K562 (cell line): ENCODE data around the gene NAT8L. TPM values are rescaled to one million over a fixed set of nuclear protein-coding genes. Genes with fewer than 3 reads are reported as not detected.

ENCODE experiments used
- ATAC-seq: fragments of 200-7000 bp; cut with Tn5 transposase; 3 replicates; pipeline ENCODE4 v1.9.1; 2020; ENCODE audit warnings: moderate library complexity
- BruUV-seq: library from RNA; stranded (reverse); fragments of 400-500 nt; replicated peaks from 2 replicates; lab custom pipeline; 2021; lab: Mats Ljungman, UMichigan
- CTCF ChIA-PET: fragments of 300-600 bp; formaldehyde crosslinking; extraction: SDS; loops from one replicate; lab custom pipeline; 2021; ENCODE audit warnings: low intra/inter-chr PET ratio; lab: Yijun Ruan, JAX
- POLR2A ChIA-PET: fragments of 300-600, 350-650 bp; sonication (Branson Sonifier 250); formaldehyde crosslinking; extraction: SDS; loops from one replicate; lab custom pipeline; 2021; ENCODE audit warnings: antibody characterized with exemption, inconsistent platforms; lab: Yijun Ruan, JAX
- DNase-seq, 4 experiments: peaks; one replicate each; pipeline versions ENCODE4 v3.0.0 to v3.0.0-alpha.2; 2011 to 2018; ENCODE audit warnings: low spot score in 3 of 4, mixed read lengths in 3 of 4; ENCODE audit errors: extremely low read depth in 1 of 4
- FAIRE-seq: peaks from 2 replicates; lab custom pipeline; 2011; peaks lifted over from hg19 to GRCh38; lab: Jason Lieb, UNC
- H2AFZ ChIP-seq: 2 replicates; pipeline ENCODE4 v1.6.0; 2011; ENCODE audit warnings: low read depth, low read length, control low read depth, inconsistent platforms
- H3K27ac ChIP-seq: fragments of 200-600 bp; 3 replicates; pipeline ENCODE4 v1.8.0; 2011; ENCODE audit warnings: low read depth, mild to moderate bottlenecking, control low read depth, inconsistent platforms, low read length, moderate library complexity, mixed read lengths; ENCODE audit errors: extremely low read depth
- H3K27me3 ChIP-seq, 2 experiments: fragments of 300-600 bp in 1 of 2; 2 replicates in 1 of 2; 3 replicates in 1 of 2; pipeline versions ENCODE4 v1.6.0 to v1.8.0; 2011; ENCODE audit warnings: inconsistent platforms in 2 of 2, low read length in 2 of 2, mild to moderate bottlenecking in 1 of 2, mixed read lengths in 1 of 2, moderate library complexity in 1 of 2; ENCODE audit not compliant: control insufficient read depth in 2 of 2, insufficient read depth in 2 of 2
- H3K36me3 ChIP-seq: fragments of 300-600 bp; 3 replicates; pipeline ENCODE4 v1.8.0; 2011; ENCODE audit warnings: mild to moderate bottlenecking, low read length, inconsistent platforms; ENCODE audit not compliant: control insufficient read depth, insufficient read depth
- H3K4me1 ChIP-seq, 2 experiments: fragments of 200-600 bp in 1 of 2; replicated peaks in 1 of 2; 2 replicates in 1 of 2; 3 replicates in 1 of 2; pipeline versions ENCODE4 v1.5.1 to v1.8.0; 2011; ENCODE audit warnings: inconsistent platforms in 2 of 2, low read length in 2 of 2, mild to moderate bottlenecking in 1 of 2, mixed read lengths in 1 of 2, moderate library complexity in 1 of 2; ENCODE audit not compliant: control insufficient read depth in 2 of 2, insufficient read depth in 2 of 2
- H3K4me2 ChIP-seq: 2 replicates; pipeline ENCODE4 v1.6.1; 2011; ENCODE audit warnings: low read length, control low read depth, inconsistent platforms, mixed read lengths; ENCODE audit not compliant: insufficient read depth
- H3K4me3 ChIP-seq: fragments of 200-600 bp; sonication (generic), shearing (Covaris generic); 2 replicates; pipeline ENCODE4 v1.5.1; 2016; ENCODE audit warnings: control low read depth, inconsistent platforms
- H3K79me2 ChIP-seq: fragments of 200-600 bp; 3 replicates; pipeline ENCODE4 v1.8.0; 2011; ENCODE audit warnings: low read length, inconsistent platforms; ENCODE audit not compliant: control insufficient read depth, insufficient read depth
- H3K9ac ChIP-seq, 2 experiments: 2 replicates each; pipeline versions ENCODE4 v1.6.0 to v1.6.1; 2011; ENCODE audit warnings: low read depth in 2 of 2, low read length in 2 of 2, control low read depth in 1 of 2, inconsistent platforms in 1 of 2, mild to moderate bottlenecking in 1 of 2, mixed read lengths in 1 of 2; ENCODE audit not compliant: insufficient read depth in 1 of 2
- H3K9me1 ChIP-seq: one replicate; pipeline ENCODE4 v1.6.0; 2011; ENCODE audit warnings: inconsistent platforms, mild to moderate bottlenecking, low read length, moderate library complexity; ENCODE audit not compliant: control insufficient read depth, insufficient read depth
- H3K9me3 ChIP-seq: replicated peaks from 2 replicates; pipeline ENCODE4 v1.5.1; 2011; ENCODE audit warnings: low read depth, low read length, inconsistent platforms; ENCODE audit not compliant: control insufficient read depth, insufficient read depth
- H4K20me1 ChIP-seq: replicated peaks from 2 replicates; pipeline ENCODE4 v1.6.1; 2011; ENCODE audit warnings: low read length, inconsistent platforms, mixed read lengths; ENCODE audit not compliant: control insufficient read depth, insufficient read depth
- NR2C1 ChIP-seq, 2 experiments: fragments of 450-650 bp; IDR thresholded peaks; 2 replicates each; pipeline ENCODE4 v1.6.1; 2017; ENCODE audit warnings: mild to moderate bottlenecking in 2 of 2, antibody characterized with exemption in 1 of 2, inconsistent platforms in 1 of 2, missing compliant biosample characterization in 1 of 2, missing genetic modification characterization in 1 of 2
- PCBP2 ChIP-seq: fragments of 200-400 bp; formaldehyde crosslinking; IDR thresholded peaks from 2 replicates; pipeline ENCODE4 v1.6.1; 2018; ENCODE audit warnings: low read length, low read depth, mild to moderate bottlenecking, moderate library complexity; ENCODE audit not compliant: poor library complexity, severe bottlenecking
- PHF20 ChIP-seq: fragments of 450-650 bp; IDR thresholded peaks from 2 replicates; pipeline ENCODE4 v1.6.1; 2018; ENCODE audit not compliant: partially characterized antibody
- SRF ChIP-seq, 2 experiments: fragments of 250-450, 450-650 bp in 1 of 2; sonication (Bioruptor Pico) in 1 of 2; sonication (generic) in 1 of 2; formaldehyde crosslinking; IDR thresholded peaks; 2 replicates each; pipeline versions ENCODE4 v1.5.0 to v1.5.1; 2020 to 2022; ENCODE audit warnings: mild to moderate bottlenecking in 1 of 2, missing genetic modification reagents in 1 of 2
- U2AF1 ChIP-seq: fragments of 200-400 bp; formaldehyde crosslinking; optimal IDR thresholded peaks from 2 replicates; pipeline ENCODE3; 2017; ENCODE audit warnings: mild to moderate bottlenecking, low read depth, low read length, moderate library complexity
- ZNF551 ChIP-seq: fragments of 250-450 bp; sonication (Bioruptor Pico); IDR thresholded peaks from 2 replicates; pipeline ENCODE4 v1.5.0; 2021; ENCODE audit warnings: mild to moderate bottlenecking, moderate library complexity
- WGBS: fragments of 100-300 bp; shearing (Covaris generic); methylation state at CpG from one replicate; pipeline ENCODE4 v1.1.6; 2016; ENCODE audit warnings: low coverage, mixed read lengths; ENCODE audit not compliant: insufficient coverage; ENCODE audit errors: missing lambda C conversion rate; 5-methylcytosine and 5-hydroxymethylcytosine counted together
- in situ Hi-C: fragments of 300-500 bp; cut with MboI; formaldehyde crosslinking; loops from 4 replicates; pipeline ENCODE4 v1.15.0; 2018; ENCODE audit warnings: inconsistent platforms, mixed read lengths
- intact Hi-C: fragments of 100-400 bp; cut with micrococcal nuclease; formaldehyde crosslinking; loops from 2 replicates; pipeline ENCODE4 v1.14.2; 2022
- polyA plus RNA-seq, 8 experiments: library from polyadenylated mRNA; depleted of rRNA in 4 of 8; stranded (reverse) in 5 of 8; unstranded in 3 of 8; fragments of >200 nt; fragmentation: Nextera tagmentation in 2 of 8; fragmentation: Illumina TruSeq in 1 of 8; extraction: Ambion mirVana in 2 of 8; extraction: Trizol in 1 of 8; gene quantifications; 2 replicates each; pipeline versions ENCODE4 v1.2.1 to v1.2.3, GENCODE V29; 2011 to 2014; ENCODE audit warnings: inconsistent platforms in 1 of 8, missing spikeins in 1 of 8
- total RNA-seq, 7 experiments: library from RNA; depleted of rRNA in 6 of 7; stranded (reverse); fragments of >200 nt in 6 of 7; fragmentation: Illumina TruSeq in 2 of 7; extraction: Trizol in 2 of 7; gene quantifications; 2 replicates each; pipeline versions ENCODE4 v1.2.1 to v1.2.3, GENCODE V29; 2011 to 2021; ENCODE audit warnings: low replicate concordance in 1 of 7
- TF ChIP-seq, protein P1 (sequence below): sonication (generic); formaldehyde crosslinking; IDR thresholded peaks from 2 replicates; pipeline ENCODE4 v1.9.0; 2022; ENCODE audit warnings: mild to moderate bottlenecking, missing genetic modification reagents

The NAT8L gene
- total and polyA plus RNA-seq, 9 of the 15 experiments (the other 6 are each of a cell fraction or from before 2014, with no cell fraction given) = 0.06 to 11.0 (median 1.5) TPM

DNA sequence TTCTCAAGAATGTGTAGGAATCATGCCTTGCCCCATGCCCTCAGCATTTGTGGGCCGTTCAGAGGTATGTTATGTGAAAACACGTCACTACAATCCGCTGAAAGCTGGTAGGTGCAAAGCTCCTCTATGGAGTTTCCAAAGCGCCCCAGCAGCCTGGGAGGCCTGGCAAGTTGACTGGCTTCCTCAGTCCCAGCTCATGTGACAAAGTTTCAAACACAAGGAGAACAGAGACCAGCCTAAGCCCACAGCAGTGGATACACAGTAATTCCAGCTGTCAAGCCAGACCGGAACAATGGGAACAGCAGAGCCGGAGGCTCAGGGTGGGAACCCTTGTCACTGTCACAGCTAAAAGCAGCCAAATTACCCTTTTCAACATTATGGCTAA is 33.5 kb downstream of the NAT8L start:
- POLR2A ChIA-PET = interaction anchor here (0.7 to 1.4 kb wide), 3 partner anchors 10 to 162 kb away, joined by 3 to 4 read pairs (median 3); no protein-coding TSS in a partner anchor
- Histone ChIP-seq H4K20me1 (no peaks in the 10 kb centered on the region), H3K4me1 (peaks cover 0 to 3% of the 10 kb centered on the region in 2 experiments; a peak in 1 of 5 replicates), H3K9ac (no peak overlapping the region), H3K9me1 (no peaks in the 10 kb centered on the region), H3K9me3 (no peaks in the 10 kb centered on the region), H2AFZ (no peak overlapping the region), H3K36me3 (no peaks in the 10 kb centered on the region), H3K27me3 (peaks cover 10 to 52% of the 10 kb centered on the region in 2 experiments), H3K27ac (no peak overlapping the region), H3K4me2 (no peak overlapping the region), H3K79me2 (no peaks in the 10 kb centered on the region), H3K4me3 (no peak overlapping the region)
- 9% methylated on average over 6 of the region's 6 CpGs for WGBS
- no TSS peak for BruUV-seq
- TF ChIP-seq SRF (CRISPR knock-in tag; IDR thresholded peaks at IDR 0.05) = no peak
- TF ChIP-seq, protein P1, sequence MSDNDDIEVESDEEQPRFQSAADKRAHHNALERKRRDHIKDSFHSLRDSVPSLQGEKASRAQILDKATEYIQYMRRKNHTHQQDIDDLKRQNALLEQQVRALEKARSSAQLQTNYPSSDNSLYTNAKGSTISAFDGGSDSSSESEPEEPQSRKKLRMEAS (CRISPR knock-in tag) = no peak
- in situ Hi-C loops (no loop called here), intact Hi-C loops (no loop called here)
- DNase-seq = no peak
- no peak for FAIRE-seq
- no peak for ATAC-seq
- CTCF ChIA-PET = no interaction called here

DNA sequence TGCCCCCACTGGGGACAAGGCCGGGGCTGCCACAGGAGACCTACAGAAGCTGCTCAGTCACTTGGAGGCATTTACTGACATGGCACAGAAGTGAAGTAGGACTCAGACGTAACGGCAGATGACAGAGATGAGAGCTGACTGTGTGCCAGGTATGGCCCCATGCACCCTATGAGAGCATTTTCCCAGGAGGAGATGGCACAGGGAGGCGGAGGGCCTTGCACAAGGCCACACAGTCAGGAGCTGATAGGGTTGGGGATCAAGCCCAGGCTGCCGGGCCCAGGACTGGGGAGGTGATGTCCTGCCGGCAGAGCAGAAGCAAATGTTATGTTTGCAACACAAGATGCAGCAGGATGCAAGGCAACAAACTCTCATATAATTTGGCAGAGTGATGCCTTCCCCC is 34.1 kb downstream of the NAT8L start:
- POLR2A ChIA-PET = interaction anchor here (0.8 kb wide), 1 partner anchor 12 kb away, joined by 4 read pairs; no protein-coding TSS in a partner anchor
- H3K9me3 ChIP-seq = no peaks in the 10 kb centered on the region
- FAIRE-seq (no peak), DNase-seq (no peak), ATAC-seq (no peak)
- no peaks in the 10 kb centered on the region for H3K9me1 ChIP-seq
- TF ChIP-seq PCBP2 = no peak
- TF ChIP-seq NR2C1 (IDR thresholded peaks at IDR 0.05) = no peak
- TF ChIP-seq NR2C1 (tag; IDR thresholded peaks at IDR 0.05) = no peak
- TF ChIP-seq PHF20 = no peak
- TF ChIP-seq U2AF1 = no peak
- TF ChIP-seq ZNF551 (CRISPR knock-in tag) = no peak
- intact Hi-C loops (no loop called here), in situ Hi-C loops (no loop called here)
- H3K36me3 ChIP-seq = no peaks in the 10 kb centered on the region
- H3K27ac ChIP-seq = no peak overlapping the region
- H3K4me1 ChIP-seq = peaks cover 0 to 3% of the 10 kb centered on the region in 2 experiments; a peak in 1 of 5 replicates
- CTCF ChIA-PET = no interaction called here
- H2AFZ ChIP-seq = no peak overlapping the region
- WGBS = 6% methylated on average over 6 of the region's 6 CpGs
- no peaks in the 10 kb centered on the region for H4K20me1 ChIP-seq
- H3K27me3 ChIP-seq = peaks cover 10 to 52% of the 10 kb centered on the region in 2 experiments
- H3K79me2 ChIP-seq = no peaks in the 10 kb centered on the region
- H3K4me3 ChIP-seq = no peak overlapping the region
- H3K9ac ChIP-seq = no peak overlapping the region
- no peak overlapping the region for H3K4me2 ChIP-seq
- no TSS peak for BruUV-seq
